Left ventricle myocardium superior (tissue), 1 donor: ENCODE results near the gene PAXX. TPM values are rescaled to one million over a fixed set of nuclear protein-coding genes. Genes with fewer than 3 reads are reported as not detected.

Source experiments
- ATAC-seq: fragments of 200-7000 bp; cut with Tn5 transposase; one replicate; pipeline ENCODE4 v1.9.1; 2020; ENCODE audit warnings: mild to moderate bottlenecking, moderate library complexity
- DNase-seq: peaks from one replicate; pipeline ENCODE4 v3.0.0-alpha.2; 2020
- intact Hi-C: fragments of 100-400 bp; cut with micrococcal nuclease; formaldehyde crosslinking; loops from one replicate; pipeline ENCODE4 v1.11.0; 2022
- total RNA-seq: library from RNA; stranded (reverse); fragmentation: NEBNext Ultra II Directional; extraction: Animal tissue kit (Norgen Biotek cat#: 25700); gene quantifications from one replicate; pipeline ENCODE4 v1.2.1, GENCODE V29; 2021
- donor health status: DM: no; HTN: yes; CAD: no; lungs with severe emphysema.

The PAXX gene
- total RNA-seq, 1 donor from 2014 or later = 23.9 TPM

- intact Hi-C loops = no loop called here
- no peak for DNase-seq
- no peak for ATAC-seq
These were observed 28.5 kb upstream of the PAXX start for GRCh38 chr9:136963751-136964150.

DNA sequence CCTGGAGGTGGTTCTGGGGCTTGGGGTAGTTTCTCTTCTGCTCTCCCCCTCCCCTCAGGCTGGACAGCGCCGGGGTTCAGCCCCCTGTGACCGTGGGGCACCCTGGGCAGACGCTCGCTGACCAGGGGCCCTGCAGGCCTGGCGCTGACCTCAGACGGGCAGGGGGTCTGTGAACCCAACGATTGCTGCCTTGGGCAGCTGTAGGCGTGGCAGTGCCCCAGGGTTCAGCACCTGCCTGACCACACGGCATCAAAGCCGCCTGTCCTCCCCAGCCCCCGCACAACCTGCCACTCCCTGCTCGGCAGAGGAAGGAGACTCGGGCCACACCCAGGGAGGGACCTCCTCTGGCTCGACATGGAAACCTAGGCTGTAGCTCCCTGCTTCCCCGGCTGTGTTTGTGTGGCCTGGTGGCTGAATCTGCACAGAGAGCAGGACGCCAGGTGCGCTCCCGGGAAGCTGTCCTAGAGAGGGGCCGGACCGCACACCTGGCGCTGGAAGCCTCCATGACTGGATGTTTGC, 28.0 kb upstream of the PAXX start:
- no peak for DNase-seq
- intact Hi-C loops = no loop called here
- ATAC-seq = no peak

GRCh38 chr9:136964833-136965422, 27.3 kb upstream of the PAXX start:
- intact Hi-C loops = no loop called here
- no peak for ATAC-seq

DNA sequence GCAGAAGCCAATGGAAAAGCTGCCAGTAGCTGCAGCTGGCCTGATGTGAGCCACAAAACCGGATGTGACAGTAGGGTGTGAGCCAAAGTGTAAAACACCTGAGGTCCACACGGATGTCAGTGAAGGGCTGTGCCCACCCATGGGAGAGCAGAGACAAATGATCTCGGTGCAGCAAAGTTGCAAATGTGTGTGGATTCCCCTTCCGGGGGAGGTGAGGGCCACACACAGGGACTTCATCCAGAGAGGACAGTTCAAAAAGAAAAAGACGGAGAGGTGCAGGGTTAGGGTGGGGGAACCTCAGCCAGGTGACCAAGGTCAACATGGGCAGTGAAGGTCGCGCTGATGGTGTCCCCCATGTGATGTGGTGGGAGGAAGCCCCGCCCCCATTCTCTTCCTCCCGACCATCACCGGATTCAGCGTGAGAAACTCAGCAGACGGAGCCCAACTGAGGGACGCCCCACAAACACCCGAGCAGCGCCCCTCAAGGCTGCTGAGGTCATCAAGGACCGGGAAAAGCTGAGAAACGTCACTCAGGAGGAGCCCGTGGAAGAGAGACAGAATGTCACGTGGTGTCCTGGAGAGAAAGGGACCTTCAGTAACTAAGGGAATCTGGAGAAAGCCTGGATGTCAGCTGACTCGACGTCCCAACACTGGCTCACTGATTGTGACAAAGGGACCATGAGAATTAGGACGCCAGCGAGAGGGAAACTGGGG, 26.3 kb upstream of the PAXX start:
- intact Hi-C loops = no loop called here
- DNase-seq (peak; percentile 34), ATAC-seq (no peak)

More at GRCh38 chr9:136964833-136965422, 27.3 kb upstream of the PAXX start:
- peak; percentile 17 for DNase-seq

GRCh38 chr9:136968333-136969127, 23.7 kb upstream of the PAXX start:
- ATAC-seq (peak; percentile 63), DNase-seq (peak; percentile 55)
- intact Hi-C loops = no loop called here

DNA sequence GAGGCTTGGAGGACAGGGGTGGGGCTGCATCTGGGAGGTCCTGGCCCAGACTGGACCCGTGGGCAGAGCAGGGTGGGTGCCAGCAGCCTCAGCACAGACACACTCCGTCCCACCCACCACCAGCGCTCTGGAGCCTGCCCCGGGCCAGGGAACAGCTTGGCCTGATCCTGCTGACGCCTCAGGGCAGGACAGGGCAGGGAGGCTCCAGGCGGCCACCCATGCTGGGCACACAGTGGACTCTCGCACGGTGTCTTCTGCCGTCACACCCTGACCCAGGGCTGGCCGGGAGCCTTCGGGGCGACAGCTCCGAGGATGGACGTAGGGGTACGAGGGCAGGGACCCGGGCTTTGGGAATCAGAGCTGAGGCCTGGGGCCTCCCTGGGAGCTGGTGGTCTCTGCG, 23.1 kb upstream of the PAXX start:
- DNase-seq (no peak), ATAC-seq (peak; percentile 18)
- intact Hi-C loops = no loop called here

- DNase-seq (no peak), ATAC-seq (no peak)
- intact Hi-C loops = no loop called here
These were observed 22.4 kb upstream of the PAXX start for GRCh38 chr9:136969774-136970173.

DNA sequence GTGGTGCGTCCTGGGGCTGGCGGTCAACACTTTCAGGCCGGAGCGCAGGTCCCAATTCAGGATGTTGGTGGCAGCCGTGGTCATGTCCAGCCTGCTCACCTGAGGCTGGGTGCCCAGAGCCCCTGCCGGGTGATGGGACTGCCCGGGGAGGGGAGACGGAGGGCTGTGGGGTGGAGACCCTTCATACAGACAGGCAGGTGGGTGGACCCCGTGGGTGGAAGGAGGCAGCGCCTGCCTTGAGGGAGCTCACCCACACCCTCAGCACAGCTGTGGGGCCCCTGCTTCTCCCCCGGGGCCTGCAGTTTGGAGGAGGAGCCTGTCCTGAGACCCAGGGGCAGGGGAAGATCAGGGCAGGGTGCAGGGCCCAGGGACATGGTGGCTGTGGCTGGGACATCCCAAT, 21.9 kb upstream of the PAXX start:
- intact Hi-C loops = no loop called here
- DNase-seq = no peak
- ATAC-seq = no peak

DNA sequence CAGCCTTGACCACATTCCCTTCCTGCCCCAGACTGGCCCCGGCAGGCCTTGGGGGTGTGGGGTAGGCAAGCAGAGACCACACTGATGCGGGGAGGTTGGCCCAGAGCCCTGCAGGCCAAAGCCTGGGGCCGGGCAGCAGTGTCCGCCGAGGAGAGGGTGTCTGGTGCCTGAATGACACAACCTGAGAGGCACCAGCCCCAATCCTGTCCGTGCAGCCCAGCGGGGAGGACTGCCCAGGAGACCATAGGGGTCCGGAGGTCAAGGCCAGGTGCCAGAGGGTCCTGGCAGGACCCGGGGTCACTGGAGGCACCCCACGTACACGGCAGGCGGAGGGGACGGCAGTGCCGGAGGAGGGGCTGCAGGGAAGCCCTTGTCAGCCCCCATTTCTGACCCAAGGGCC, 20.5 kb upstream of the PAXX start:
- ATAC-seq (no peak), DNase-seq (no peak)
- intact Hi-C loops = no loop called here

- ATAC-seq (no peak), DNase-seq (no peak)
- intact Hi-C loops = no loop called here
These were observed 19.9 kb upstream of the PAXX start for GRCh38 chr9:136972335-136972734.

GRCh38 chr9:136972743-136973142, 19.5 kb upstream of the PAXX start:
- no peak for DNase-seq
- intact Hi-C loops = no loop called here
- ATAC-seq = no peak

DNA sequence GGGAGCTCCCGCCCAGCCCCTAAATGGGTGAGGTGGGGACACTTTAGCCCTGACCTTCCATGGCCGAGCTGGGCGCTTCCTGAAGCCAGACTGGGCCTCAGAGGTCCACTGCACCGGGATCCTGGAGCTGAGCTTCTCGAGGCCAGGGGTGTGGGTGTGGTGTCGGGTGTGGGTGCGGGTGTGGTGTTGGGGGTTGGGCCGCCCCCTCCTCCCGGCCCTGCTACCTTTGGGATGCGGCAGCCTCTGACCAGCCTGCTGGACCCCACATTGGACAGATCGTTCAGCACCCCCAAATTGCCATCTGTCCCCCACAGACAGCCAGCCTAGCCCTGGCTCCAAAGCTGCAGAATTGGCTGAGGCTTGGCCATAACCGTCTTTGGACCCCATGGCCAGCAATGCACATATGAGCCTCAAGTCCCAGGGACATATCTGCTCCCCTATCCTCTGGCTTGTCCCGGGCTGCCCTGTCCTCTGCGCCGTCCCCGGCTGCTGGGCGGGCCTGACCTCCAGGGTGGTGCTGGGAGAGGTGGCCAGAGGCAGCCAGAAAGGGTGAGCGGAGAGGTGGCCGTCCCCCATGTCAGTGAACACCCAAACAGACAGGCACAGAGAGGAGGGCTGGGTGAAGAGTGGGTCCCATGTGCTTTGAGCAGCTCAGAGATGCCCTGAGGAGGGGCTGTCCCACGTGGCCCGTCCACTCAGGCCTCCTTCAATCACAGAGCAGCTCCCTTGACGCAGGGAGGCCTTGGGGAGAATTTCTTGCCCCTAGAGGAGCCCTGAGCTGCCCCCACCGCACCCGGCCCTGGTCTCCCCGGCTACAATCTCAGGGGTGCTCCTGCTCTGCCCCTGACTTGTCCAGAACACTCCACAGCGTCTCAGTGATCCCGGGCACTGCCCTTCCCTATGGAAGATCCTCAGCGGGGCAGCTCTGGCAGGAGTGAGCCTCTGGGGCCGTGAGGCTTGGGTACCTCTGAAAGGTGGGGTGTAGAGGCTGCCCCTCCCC, 18.3 kb upstream of the PAXX start:
- DNase-seq (no peak), ATAC-seq (no peak)
- intact Hi-C loops = no loop called here

DNA sequence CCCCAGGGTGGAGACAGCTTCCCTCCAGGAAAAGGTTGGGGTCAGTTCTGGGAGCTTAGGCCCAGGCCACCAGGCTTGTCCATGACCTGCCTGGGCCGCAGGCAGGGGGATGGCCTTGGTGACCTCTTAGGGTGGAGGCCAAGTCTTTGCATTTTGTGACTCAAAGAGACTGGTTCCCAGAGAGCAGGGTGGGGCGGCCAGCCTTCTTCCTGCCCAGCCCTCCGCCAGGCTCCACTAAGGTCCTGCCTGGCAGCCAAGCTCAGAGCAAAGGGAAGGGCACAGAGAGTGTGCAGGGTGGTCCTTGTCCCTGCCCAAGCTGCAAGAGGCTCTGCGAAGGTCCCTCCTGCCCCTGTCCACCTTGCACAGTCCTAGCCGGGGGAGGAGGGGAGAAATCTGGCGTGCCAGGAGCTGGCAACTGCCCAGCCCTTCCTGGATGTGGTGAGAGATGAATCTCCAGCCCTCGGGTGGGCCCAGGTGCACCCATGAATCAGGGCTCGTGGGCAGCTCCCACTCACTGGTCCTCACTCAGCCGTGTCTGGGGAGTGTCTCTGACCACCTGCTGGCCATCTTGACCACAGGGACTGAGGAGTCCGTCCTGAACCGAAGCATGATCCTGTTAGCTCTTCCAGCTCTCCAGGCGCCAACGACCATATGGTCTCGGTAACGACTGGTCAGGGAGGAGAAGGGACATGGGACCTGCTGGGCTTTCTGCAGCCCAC, 17.2 kb upstream of the PAXX start:
- ATAC-seq = no peak
- peak; percentile 33 for DNase-seq
- intact Hi-C loops = no loop called here

- DNase-seq (peak; percentile 80), ATAC-seq (peak; percentile 4)
- intact Hi-C loops = no loop called here
These were observed 16.6 kb upstream of the PAXX start for GRCh38 chr9:136975644-136976043.

- DNase-seq (peak; percentile 92), ATAC-seq (peak; percentile 69)
- intact Hi-C loops = no loop called here
These were observed 15.0 kb upstream of the PAXX start, which contains the start of gene PTGDS for GRCh38 chr9:136977223-136977622. TSS of gene PTGDS (plus strand) at chr9:136977504. CDS start at chr9:136977579, 75 bp downstream.

DNA sequence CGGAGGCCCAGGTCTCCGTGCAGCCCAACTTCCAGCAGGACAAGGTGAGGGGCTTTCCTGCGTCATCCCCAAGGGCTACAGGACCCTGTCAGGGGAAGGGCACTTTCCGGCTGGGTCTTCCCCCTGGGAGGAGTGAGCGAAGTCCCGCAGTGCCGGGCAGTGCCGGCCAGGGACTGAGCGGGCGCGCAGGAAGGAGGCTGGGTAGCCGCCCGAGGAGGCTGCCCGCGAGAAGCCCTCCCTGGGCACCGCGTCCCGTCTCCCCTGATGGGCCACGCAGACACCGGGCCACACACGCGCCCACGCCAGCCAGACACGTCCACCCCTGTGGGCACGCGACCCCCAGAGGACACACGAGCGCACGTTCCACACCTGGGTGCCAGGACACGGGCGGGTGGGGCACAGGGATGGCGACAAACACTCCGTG, 14.6 kb upstream of the PAXX start:
- no peak for DNase-seq
- peak; percentile 1 for ATAC-seq
- intact Hi-C loops = no loop called here

GRCh38 chr9:136978073-136978864, 14.0 kb upstream of the PAXX start:
- intact Hi-C loops = no loop called here
- ATAC-seq = peak; percentile 54
- peak; percentile 91 for DNase-seq
